Activated CD4-positive, alpha-beta T cell treated with anti-CD3 and anti-CD28 coated beads, Interleukin-2, Interleukin-6, amounts not matched to agents 100 ng/mL and 50 ng/mL, durations not matched to agents 16 hours and 8 hours (primary cell): Measurements from ENCODE around the gene MYOZ3.

Source experiments
- DNase-seq: peaks from one replicate; pipeline ENCODE4 v3.0.0-alpha.2; 2020

MYOZ3 gene

GRCh38 chr5:150703762-150704161, 42.7 kb downstream of the MYOZ3 start:
- DNase-seq, result no peak

- DNase-seq, result no peak
Measured at GRCh38 chr5:150706776-150707390, 45.8 kb downstream of the MYOZ3 start.

GRCh38 chr5:150710165-150710564, 49.1 kb downstream of the MYOZ3 start:
- DNase-seq, result no peak

GRCh38 chr5:150723845-150724244, 62.8 kb downstream of the MYOZ3 start:
- no peak for DNase-seq
